ENCODE results near the gene CXorf65. TPM values are rescaled to one million over a fixed set of nuclear protein-coding genes. Genes with fewer than 3 reads are reported as not detected.

The CXorf65 gene
- total RNA-seq, 1 donor from 2014 or later: not detected

- Histone ChIP-seq H3K9me3 (no peaks in the 10 kb centered on the region), H3K27ac (peak overlapping the region; percentile 46), H3K4me1 (no peaks in the 10 kb centered on the region), H3K36me3 (no peaks in the 10 kb centered on the region), H3K4me3 (peak overlapping the region; percentile 36), H3K27me3 (ENCODE audit: low read depth) (no peaks in the 10 kb centered on the region)
- intact Hi-C loops (cut with DNase I): no loop called here
- TF ChIP-seq, protein P1, sequence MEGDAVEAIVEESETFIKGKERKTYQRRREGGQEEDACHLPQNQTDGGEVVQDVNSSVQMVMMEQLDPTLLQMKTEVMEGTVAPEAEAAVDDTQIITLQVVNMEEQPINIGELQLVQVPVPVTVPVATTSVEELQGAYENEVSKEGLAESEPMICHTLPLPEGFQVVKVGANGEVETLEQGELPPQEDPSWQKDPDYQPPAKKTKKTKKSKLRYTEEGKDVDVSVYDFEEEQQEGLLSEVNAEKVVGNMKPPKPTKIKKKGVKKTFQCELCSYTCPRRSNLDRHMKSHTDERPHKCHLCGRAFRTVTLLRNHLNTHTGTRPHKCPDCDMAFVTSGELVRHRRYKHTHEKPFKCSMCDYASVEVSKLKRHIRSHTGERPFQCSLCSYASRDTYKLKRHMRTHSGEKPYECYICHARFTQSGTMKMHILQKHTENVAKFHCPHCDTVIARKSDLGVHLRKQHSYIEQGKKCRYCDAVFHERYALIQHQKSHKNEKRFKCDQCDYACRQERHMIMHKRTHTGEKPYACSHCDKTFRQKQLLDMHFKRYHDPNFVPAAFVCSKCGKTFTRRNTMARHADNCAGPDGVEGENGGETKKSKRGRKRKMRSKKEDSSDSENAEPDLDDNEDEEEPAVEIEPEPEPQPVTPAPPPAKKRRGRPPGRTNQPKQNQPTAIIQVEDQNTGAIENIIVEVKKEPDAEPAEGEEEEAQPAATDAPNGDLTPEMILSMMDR (IDR thresholded peaks at IDR 0.05): no peak
- no peak for DNase-seq
- ATAC-seq: no peak
Measured at GRCh38 chrX:71111921-71112431, 5.4 kb upstream of the CXorf65 start.

- H3K27me3 ChIP-seq (ENCODE audit: low read depth): no peaks in the 10 kb centered on the region
- H3K9me3 ChIP-seq: no peaks in the 10 kb centered on the region
- H3K4me1 ChIP-seq: no peaks in the 10 kb centered on the region
- intact Hi-C loops (cut with DNase I): no loop called here
- H3K4me3 ChIP-seq: peak within 1 kb of the TSS; percentile 36
- TF ChIP-seq, protein P1 (IDR thresholded peaks at IDR 0.05): no peak
- H3K36me3 ChIP-seq: no peaks in the 10 kb centered on the region
- H3K27ac ChIP-seq: peak within 1 kb of the TSS; percentile 46
- ATAC-seq (peak; percentile 81 to 86), DNase-seq (no peak)
Measured at GRCh38 chrX:71111141-71111843, 4.8 kb upstream of the CXorf65 start, which contains the start of gene IL2RG. Gene IL2RG, minus strand, starts transcription at chrX:71111577. Its CDS starts 38 bp downstream, at chrX:71111539.

DNA sequence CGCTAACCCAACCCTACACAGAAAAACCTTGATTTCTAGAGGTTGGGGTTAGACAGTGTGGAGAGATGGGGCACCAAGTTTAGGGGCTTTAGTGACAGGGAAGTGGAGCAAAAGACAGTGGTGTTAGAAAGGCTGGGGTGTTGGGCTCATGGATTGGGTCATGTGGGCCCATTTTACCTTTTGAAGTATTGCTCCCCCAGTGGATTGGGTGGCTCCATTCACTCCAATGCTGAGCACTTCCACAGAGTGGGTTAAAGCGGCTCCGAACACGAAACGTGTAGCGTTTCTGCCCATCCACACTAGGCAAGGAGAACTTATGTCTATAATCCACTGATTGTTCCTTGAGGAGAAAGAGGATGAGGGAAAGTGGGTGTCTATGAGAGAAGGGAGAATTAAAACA, 2.5 kb upstream of the CXorf65 start:
- no peaks in the 10 kb centered on the region for H3K4me1 ChIP-seq
- intact Hi-C loops (cut with DNase I): no loop called here
- H3K36me3 ChIP-seq: no peaks in the 10 kb centered on the region
- H3K27ac ChIP-seq: no peak overlapping the region
- H3K9me3 ChIP-seq: no peaks in the 10 kb centered on the region
- DNase-seq (no peak), ATAC-seq (no peak)
- no peaks in the 10 kb centered on the region for H3K27me3 ChIP-seq (ENCODE audit: low read depth)
- TF ChIP-seq, protein P1 (IDR thresholded peaks at IDR 0.05): no peak
- no peak overlapping the region for H3K4me3 ChIP-seq

GRCh38 chrX:71107762-71108360, 1.3 kb upstream of the CXorf65 start:
- intact Hi-C loops (cut with DNase I): no loop called here
- Histone ChIP-seq H3K4me3 (no peak overlapping the region), H3K27ac (no peak overlapping the region), H3K36me3 (no peaks in the 10 kb centered on the region), H3K9me3 (no peaks in the 10 kb centered on the region), H3K4me1 (no peaks in the 10 kb centered on the region), H3K27me3 (ENCODE audit: low read depth) (no peaks in the 10 kb centered on the region)
- ATAC-seq: no peak
- DNase-seq: no peak
- TF ChIP-seq, protein P1 (IDR thresholded peaks at IDR 0.05): no peak

DNA sequence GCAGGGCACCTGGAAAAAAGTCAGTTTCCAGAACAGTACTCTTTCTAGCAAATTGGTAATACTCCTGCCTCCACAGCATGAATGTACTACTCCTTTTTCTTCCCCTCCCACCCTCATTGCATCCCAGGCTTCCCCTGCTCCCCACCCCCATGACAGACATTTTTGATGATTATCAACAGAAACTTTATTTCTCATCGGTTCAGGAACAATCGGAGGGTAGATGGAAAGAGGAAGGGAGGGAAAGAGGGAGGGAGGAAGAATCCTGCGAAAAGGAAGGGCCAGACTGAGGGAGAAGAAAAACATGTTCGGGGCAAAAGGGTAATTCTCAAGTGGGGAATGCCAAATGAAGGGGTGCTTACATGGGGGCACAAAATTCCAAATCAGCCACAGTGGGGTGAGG, 705 bp upstream of the CXorf65 start:
- Histone ChIP-seq H3K9me3 (no peaks in the 10 kb centered on the region), H3K27ac (no peak overlapping the region), H3K36me3 (no peaks in the 10 kb centered on the region), H3K4me1 (no peaks in the 10 kb centered on the region), H3K27me3 (ENCODE audit: low read depth) (no peaks in the 10 kb centered on the region), H3K4me3 (no peak overlapping the region)
- TF ChIP-seq, protein P1 (IDR thresholded peaks at IDR 0.05): no peak
- ATAC-seq (no peak), DNase-seq (no peak)
- intact Hi-C loops (cut with DNase I): no loop called here

Measured in lower lobe of right lung (tissue), 2 donors.